HG03045 (cell line): ENCODE data around the gene AHNAK.
A peak's percentile ranks its signal among the peaks of the same experiment; 100 is the strongest.
"Not testable (repeated sequence)": the region's sequence is repeated elsewhere in the genome, so short reads cannot be mapped to it uniquely, and the experiment has no call there.

Experiments used
- ATAC-seq: cut with Tn5 transposase; IDR thresholded peaks from one replicate; pipeline ENCODE4 v1.9.1; 2021; ENCODE audit warnings: mild to moderate bottlenecking, moderate library complexity; ENCODE audit not compliant: unreplicated experiment

AHNAK gene

DNA sequence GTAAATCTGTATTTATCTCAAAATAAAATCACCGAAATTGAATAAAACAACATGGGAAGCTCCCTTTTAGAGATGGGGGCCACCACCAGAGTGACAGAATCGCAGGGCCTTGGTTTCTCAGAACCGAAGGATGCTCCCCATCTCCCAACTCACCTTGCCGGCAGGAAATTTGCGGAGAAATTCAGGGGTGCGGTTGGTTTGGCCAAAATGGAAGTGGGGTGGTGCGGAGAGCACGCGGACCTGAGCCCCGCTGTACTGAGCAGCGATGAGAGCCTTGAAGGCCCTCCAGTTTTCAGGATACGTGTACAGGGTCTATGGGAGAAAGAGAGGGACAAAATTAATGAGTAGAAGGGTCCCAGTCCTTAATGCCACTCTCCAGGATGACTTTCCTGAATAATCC is 25.8 kb upstream of the AHNAK start:
- ATAC-seq: no peak

DNA sequence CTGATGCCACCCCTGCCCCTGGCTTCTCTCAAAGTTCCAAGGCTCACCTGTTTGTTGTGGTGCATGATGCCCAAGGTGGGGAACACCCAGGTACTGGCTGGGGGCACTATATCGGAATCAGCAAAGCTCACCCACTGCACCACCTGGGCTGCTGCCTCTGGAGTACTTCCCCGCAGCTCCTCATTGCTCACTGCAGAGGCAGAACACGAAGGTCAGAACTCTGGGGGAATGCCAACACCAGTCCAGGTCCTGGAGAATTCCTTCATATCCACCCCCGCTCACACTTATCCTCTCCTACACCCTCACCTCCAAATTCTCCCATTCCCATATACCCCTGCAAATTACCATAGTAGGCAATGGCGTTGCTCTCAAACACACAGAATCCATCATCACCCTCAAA is 24.9 kb upstream of the AHNAK start:
- not testable (repeated sequence) for ATAC-seq

DNA sequence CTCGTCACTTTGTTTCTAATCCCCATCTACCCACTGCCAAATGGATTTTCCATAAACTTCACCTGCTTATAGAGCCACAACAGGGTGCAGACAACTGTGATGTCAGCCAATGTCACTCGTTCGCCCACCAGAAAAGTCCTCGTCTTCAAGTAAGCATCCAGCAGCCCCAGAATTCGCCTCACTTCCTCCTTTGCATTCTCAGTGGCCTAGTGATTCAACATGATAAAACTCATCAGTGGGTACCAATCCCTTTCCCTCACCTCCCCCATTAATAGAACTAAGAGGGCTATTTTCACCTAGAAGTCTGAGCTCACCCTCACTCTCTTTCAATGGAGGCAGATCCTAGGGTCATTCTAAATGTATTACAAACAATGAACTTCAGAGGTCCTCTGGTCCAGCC is 24.3 kb upstream of the AHNAK start:
- ATAC-seq: not testable (repeated sequence)

GRCh38 chr11:62569611-62570010 is 23.0 kb upstream of the AHNAK start:
- no peak for ATAC-seq

DNA sequence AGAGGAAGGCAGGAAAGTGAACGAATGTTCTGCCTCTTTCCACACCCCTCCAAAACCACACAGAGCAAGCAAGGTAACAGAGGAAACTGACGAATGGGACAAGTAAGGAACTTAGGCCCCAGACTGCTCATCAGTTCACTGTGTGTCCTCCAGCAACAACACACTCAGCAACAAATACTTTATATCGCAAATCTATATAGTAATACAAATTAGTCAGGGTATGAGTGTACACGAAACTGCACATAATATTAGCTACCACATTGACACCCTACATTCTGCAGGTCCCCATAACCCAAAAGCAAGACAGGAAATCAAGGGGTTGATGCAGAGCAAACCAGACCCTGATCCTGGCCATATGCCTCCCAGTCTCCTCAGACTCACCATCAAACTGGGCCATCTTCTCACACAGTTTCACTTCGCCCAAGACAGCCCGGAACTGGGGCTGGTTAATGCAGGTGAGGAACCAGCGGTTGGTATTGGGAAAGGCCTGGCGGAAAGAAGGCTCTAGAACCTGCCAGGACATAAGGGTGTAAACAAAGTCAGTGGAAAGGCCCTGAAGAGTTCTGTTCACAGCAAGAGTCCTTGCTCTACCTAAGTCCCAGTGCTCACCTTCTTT is 20.5 kb upstream of the AHNAK start:
- ATAC-seq: no peak

DNA sequence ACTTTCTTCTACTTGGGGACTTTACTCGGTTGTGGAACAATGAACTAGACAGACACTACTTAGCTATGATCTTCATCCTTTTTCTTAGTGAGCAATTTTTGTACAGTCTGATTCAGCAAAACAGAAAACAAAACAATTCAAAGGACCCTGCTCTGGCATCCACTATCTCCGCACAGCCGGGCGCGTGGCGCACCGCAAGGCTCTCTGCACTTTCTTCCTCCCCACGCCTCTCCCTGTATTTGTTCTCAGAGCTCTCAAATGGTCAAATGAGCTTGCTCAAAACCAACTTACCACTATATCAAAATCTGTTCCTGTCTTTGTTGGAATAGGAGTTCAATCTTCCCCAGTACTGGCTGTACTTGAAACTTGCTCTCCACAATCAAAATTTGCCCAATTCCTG is 19.6 kb upstream of the AHNAK start:
- no peak for ATAC-seq

GRCh38 chr11:62565100-62565802 is 18.6 kb upstream of the AHNAK start:
- ATAC-seq: no peak

DNA sequence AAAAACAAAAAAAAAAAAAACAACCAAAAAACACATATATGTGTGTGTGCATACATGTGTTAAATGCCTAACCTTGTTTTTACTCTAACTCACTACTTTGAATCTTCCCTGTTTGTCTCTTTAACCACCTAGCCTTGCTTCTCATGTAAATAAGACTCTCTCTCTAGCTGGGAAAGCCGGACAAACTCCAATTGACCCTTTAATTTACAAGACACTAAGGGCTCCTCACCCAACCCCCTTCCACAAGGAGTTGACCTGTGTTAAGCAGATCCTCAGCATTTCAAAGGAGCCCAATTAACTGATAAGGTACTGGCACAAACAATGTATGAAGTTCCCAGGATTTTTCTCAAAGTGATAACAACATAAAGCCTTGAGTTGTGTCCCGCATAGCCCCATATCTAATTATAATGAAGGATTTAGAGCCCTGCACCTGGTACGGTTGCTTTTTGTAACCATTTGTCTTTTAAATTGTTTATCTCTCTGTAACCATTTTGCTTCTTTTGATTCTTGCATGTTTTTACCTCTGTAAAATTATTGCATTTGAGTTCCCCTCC is 15.1 kb upstream of the AHNAK start:
- not testable (repeated sequence) for ATAC-seq

DNA sequence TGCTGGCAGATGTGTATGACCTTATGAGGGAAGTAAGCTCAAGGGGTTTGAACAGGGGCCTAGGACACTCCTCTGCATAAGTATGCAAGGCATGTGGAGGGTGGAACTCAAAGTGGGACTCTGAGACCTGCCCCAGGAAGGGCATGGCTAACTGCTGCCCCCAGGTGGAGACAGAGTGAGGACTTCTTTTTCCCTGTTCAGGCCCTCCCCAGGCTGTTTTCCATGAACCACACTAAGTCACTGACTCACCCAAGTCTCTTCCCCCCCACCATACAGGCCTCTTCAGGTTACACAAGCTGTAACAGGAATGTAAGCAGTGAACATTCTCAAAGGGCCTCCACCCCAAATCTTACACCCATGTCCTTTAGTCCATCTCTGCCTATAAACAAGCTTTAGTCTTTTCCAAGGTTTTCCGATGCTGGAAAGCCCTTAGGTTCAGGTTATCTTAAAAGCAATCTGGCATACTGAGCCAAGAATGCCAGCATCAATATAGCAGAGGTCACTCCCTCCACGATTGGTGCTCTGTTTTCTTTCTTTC is 14.0 kb upstream of the AHNAK start:
- no peak for ATAC-seq

GRCh38 chr11:62559626-62560025 is 13.0 kb upstream of the AHNAK start:
- ATAC-seq: not testable (repeated sequence)

DNA sequence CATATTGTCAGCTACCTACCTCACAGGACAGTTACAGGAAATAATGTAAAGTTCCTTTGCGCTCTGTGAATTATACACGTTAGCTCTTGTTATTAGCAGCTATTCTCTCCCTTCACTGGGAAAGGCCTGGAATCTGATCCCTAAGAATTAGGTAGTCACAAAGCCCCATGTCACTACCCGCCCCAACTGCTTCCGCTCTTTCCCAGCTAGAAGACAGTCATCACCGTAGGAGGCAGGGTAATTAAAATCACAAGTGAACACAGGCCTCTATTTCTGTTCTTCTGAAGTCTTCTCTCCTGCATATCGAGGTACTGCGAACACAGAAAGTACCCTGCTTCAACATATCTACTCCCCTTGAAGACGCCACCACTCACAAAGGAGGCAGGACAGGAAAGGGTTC is 12.6 kb upstream of the AHNAK start:
- no peak for ATAC-seq

DNA sequence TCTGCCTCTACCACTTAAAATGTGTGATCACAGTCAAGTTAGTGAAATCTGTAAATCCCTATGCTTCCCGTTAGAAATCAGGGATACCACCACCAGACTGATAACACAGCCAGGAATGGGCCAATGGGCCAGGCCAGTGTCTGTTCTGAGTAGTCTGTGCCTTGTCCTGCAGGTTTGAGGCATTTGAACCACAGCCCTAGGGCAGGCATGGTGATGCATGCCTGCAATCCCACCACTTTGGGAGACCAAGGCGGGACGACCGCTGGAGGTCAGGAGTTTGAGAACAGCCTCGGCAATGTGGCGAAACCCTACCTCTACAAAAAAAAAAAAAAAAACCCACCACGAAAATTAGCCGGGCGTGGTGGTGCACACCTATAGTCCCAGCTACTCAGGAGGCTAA is 12.1 kb upstream of the AHNAK start:
- no peak for ATAC-seq

DNA sequence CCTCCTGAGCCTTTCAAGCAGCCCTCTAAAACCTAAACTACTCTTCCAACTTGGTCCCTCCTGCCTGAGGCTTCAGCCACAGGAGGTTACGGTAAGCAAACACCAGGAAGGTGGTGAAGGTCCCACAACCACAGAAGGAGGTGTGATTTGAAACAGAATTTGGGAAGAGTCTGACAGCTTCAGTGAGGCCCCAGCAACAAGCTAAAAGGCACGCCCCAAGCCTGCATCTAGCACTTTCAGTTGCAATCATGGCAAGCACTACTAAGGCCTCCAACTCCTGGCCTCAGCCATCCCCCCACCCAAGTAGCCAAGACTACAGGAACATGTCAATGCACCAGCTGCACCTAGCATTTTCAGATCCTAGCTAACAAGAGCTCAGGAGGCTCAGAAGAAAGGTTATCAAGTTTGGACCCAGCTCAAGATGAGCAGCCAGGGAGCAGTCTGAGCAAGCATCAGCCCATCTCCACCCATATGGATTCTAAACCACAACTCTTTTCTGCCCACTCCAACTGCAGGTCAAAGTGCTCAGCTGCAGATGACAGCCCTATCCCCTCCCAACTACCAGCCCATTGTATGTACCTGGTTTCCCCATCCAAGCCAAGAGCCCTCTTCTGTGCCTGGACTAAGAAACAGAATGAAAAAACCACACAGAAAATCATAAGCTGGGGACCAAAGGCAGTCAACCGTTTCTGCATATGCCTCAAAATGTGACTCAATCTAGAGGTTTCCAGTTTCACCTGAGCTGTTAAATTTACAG is 10.4 kb upstream of the AHNAK start:
- ATAC-seq: no peak

DNA sequence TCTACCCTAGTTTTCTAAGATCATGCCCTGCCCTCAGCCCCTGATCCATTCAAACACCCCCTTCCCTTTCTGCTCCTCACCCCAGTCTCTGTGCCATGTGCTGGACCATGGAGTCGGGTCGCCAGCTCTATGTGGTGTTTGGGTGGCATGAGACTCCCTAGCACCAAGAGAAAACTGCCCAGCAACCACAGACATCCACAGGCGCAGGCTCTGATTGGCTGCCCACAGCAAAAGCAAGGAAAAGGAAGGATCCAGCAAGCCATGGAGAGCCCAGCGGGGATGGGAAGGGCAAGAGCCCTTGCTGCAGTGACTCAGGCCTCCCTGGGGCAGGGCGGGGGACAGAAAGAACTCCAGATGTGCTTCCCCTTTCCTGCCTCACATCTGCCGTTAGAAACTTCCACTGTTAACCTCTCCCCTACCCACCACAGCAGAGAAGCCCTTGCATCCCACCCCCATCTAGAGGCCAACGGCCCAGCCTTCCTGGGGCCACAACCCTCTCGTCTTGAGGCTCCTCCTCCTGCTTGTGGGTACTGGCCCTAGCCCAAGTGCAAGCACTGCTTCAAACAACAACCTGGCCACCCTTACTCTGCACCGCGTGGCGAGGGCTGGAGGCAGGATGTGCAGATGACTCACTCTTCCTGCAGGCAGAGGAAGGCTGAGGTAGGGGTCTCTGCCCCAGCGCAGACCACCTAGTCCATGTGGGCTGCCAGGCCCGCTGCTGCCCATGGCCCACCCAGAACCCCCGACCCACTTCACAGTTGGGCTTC is 9.7 kb upstream of the AHNAK start:
- no peak for ATAC-seq

GRCh38 chr11:62555464-62556107 is 9.0 kb upstream of the AHNAK start:
- ATAC-seq: peak; percentile 37

- ATAC-seq: no peak
Measured at GRCh38 chr11:62554387-62555167, 8.0 kb upstream of the AHNAK start.

DNA sequence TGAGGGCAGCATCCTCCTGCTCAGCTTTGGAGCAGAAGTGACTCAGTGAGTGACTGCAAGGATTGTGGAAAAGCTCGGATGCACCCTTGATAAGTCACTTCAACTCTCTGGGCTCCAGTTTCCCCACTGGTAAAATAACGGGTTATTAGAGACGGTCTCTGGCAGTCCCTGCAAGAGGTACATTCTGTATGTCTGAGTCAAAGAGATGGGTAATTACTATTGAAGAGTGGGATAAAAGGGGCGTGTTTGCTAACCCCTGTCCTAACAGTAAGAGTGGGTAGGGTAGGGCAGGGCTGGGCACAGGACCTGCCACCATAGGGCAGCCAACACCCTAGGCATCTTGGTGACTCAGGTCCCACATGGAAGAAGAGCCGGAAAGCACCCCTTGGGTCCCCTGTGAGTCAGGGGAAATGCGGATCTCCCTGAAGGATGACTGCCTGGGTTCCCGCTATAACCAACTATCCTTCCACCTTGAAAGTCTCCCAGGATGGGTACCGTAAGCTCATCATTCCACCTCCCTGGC is 7.3 kb upstream of the AHNAK start:
- ATAC-seq: no peak

- ATAC-seq: no peak
Measured at GRCh38 chr11:62553080-62553838, 6.7 kb upstream of the AHNAK start.
